Transverse colon (tissue), 4 donors: ENCODE data around the gene UBE2S. TPM values are rescaled to one million over a fixed set of nuclear protein-coding genes. Genes with fewer than 3 reads are reported as not detected.
"Not testable (repeated sequence)": the region's sequence is repeated elsewhere in the genome, so short reads cannot be mapped to it uniquely, and the experiment has no call there.

Experiments used
- DNase-seq: peaks from one replicate; pipeline ENCODE4 v3.0.0-alpha.2; 2019
- H3K27ac ChIP-seq, 4 donors: fragments of 200-600 bp; sonication (generic); 2 replicates each; pipeline ENCODE4 v1.5.1; 2016 to 2018; ENCODE audit warnings: inconsistent platforms in 4 of 4
- H3K27me3 ChIP-seq: fragments of 200-600 bp; sonication (generic); 2 replicates; pipeline ENCODE4 v1.5.1; 2017; ENCODE audit warnings: inconsistent platforms
- H3K36me3 ChIP-seq, 4 donors: fragments of 200-600 bp; sonication (generic); 2 replicates each; pipeline ENCODE4 v1.5.1; 2017 to 2019; ENCODE audit warnings: inconsistent platforms in 4 of 4
- H3K4me1 ChIP-seq, 4 donors: fragments of 200-600 bp; sonication (generic); 2 replicates each; pipeline ENCODE4 v1.5.1; 2017 to 2020; ENCODE audit warnings: inconsistent platforms in 4 of 4
- H3K4me3 ChIP-seq, 4 donors: fragments of 200-600 bp; sonication (generic); 1 replicate in 1 of 4; 2 replicates in 3 of 4; pipeline versions ENCODE4 v1.5.1 to v1.6.1; 2017 to 2019; ENCODE audit warnings: inconsistent platforms in 4 of 4
- H3K9me3 ChIP-seq, 2 donors: fragments of 200-600 bp; sonication (generic); 2 replicates each; pipeline ENCODE4 v1.5.1; 2017 to 2019; ENCODE audit warnings: inconsistent platforms in 2 of 2
- CTCF ChIP-seq, 5 experiments: fragments of 200-600 bp in 3 of 5; fragments of 450-650 bp in 2 of 5; sonication (generic) in 3 of 5; IDR thresholded peaks; 1 replicate in 2 of 5; 2 replicates in 3 of 5; pipeline ENCODE4 v1.5.1; 2016 to 2017; ENCODE audit warnings: antibody characterized with exemption in 5 of 5, inconsistent platforms in 3 of 5, mild to moderate bottlenecking in 2 of 5, moderate library complexity in 1 of 5
- EP300 ChIP-seq: sonication (generic); formaldehyde crosslinking; IDR thresholded peaks from one replicate; pipeline ENCODE4 v1.6.1; 2017; ENCODE audit warnings: antibody characterized with exemption, low read depth
- POLR2A ChIP-seq: fragments of 450-650 bp; IDR thresholded peaks from one replicate; pipeline ENCODE4 v1.6.1; 2016; ENCODE audit warnings: antibody characterized with exemption, mild to moderate bottlenecking, moderate library complexity
- POLR2AphosphoS5 ChIP-seq, 3 donors: sonication (generic); formaldehyde crosslinking; IDR thresholded peaks; one replicate each; pipeline ENCODE4 v1.6.1; 2016; ENCODE audit warnings: antibody characterized with exemption in 3 of 3
- WGBS, 2 donors: methylation state at CpG; one replicate each; pipeline ENCODE4 v1.1.5; 2018; ENCODE audit warnings: low coverage in 1 of 2; 5-methylcytosine and 5-hydroxymethylcytosine counted together
- in situ Hi-C, 4 donors: fragments of 200-750 bp; cut with MboI; loops; one replicate each; pipeline versions ENCODE4 v1.15.0 to v1.15.1; 2017; ENCODE audit warnings: low sequenced_read_pairs in 3 of 4, low pct_ligation_motif_present in 1 of 4, low pct_unique_long_range_greater_than_20kb in 1 of 4
- intact Hi-C: fragments of 100-400 bp; cut with DNase I; formaldehyde crosslinking; loops from one replicate; pipeline ENCODE4 v1.15.1; 2023; ENCODE audit warnings: low total_unique reads
- total RNA-seq, 4 donors: library from RNA; depleted of rRNA; stranded (reverse); fragments of >200 nt; gene quantifications; one replicate each; pipeline ENCODE4 v1.1.0, GENCODE V29; 2016

The UBE2S gene
- total RNA-seq, 4 donors from 2014 or later = 12.4 to 40.8 (median 18.1) TPM

DNA sequence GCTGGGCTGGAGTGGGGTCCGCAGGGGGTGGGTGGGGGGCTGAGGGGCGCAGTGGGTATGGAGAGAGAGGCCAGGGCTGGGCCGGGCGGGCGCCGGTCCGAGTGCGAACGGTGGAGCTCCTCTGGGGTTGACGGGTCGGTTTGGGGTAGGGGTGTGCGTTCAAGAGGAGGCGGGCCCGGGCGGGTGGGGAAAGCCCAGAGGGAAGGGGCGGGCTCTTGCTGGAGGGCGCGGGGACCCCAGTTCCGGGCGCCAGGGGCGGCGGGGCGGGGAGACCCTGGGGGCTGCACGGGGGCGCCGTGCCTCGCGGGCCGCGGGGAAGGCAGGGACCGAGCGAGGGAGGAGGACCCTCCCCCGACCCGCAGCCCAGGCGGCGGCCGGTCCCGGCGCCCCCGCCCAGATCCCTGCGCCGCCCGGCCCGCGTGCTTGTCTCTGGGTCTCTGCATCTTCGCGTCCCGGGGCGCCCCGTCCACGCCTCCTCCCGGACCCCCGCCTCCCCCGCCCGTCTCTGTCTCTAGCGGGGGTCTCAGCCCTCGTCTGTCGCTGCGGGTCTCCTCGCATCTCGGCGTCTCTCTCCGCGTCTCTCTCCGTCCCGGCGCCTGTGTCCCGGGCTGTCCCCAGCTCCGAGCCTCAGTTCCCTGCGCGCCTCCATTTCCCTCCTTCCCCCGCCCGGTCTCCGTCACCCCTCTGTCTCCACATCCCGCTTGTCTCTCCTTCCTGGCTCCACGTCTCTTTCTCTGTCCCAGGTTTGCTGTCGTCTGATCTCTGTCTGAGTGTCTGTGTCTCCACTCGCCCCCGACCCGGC is 43.8 kb upstream of the UBE2S start:
- WGBS, 2 donors = 3% methylated on average over 54 of the region's 80 CpGs; no CpG with 5 or more reads in 1 of the 2 donors
- Histone ChIP-seq H3K4me1 (peaks cover 6 to 20% (median 16%) of the 10 kb centered on the region in 4 donors), H3K27me3 (peaks cover 37% of the 10 kb centered on the region), H3K9me3 (no peaks in the 10 kb centered on the region), H3K36me3 (no peaks in the 10 kb centered on the region), H3K4me3 (peak overlapping the region in 2 of 4 donors; percentile 1 to 32), H3K27ac (no peak overlapping the region)
- no peak for TF ChIP-seq EP300
- TF ChIP-seq POLR2AphosphoS5 (IDR thresholded peaks at IDR 0.05) = no peak
- TF ChIP-seq POLR2A = no peak
- no peak for TF ChIP-seq CTCF (IDR thresholded peaks at IDR 0.05)
- intact Hi-C loops (loop anchor here (1.0 kb wide), 1 partner anchor 69 kb away; no protein-coding TSS in a partner anchor), in situ Hi-C loops (no loop called here)
- no peak for DNase-seq

DNA sequence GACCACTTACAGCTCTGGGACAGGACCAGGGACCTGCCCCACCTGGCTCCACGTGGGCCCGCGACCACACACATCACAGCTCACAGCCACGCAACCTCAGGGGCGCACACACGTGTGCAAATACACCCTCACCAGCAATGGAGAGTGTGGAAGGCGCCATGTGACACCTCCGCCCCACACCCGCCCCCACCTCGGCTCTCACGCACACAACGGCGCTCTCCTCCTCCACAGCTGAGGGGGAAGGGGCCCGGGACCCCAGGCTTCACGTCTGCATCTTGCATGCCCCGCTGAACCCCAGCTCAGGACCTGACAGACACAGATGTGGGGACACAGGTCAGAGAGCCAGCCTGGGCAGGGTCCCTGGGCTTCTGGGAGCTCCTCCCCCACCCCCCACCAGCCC is 41.9 kb upstream of the UBE2S start:
- Histone ChIP-seq H3K27me3 (peaks cover 53% of the 10 kb centered on the region), H3K27ac (no peak overlapping the region), H3K4me3 (no peak overlapping the region), H3K36me3 (no peaks in the 10 kb centered on the region), H3K4me1 (peaks cover 6 to 20% (median 16%) of the 10 kb centered on the region in 4 donors), H3K9me3 (no peaks in the 10 kb centered on the region)
- in situ Hi-C loops = no loop called here
- DNase-seq = no peak
- TF ChIP-seq CTCF (IDR thresholded peaks at IDR 0.05) (no peak), POLR2AphosphoS5 (IDR thresholded peaks at IDR 0.05) (no peak), EP300 (no peak), POLR2A (no peak)
- 47% methylated on average over 16 of the region's 16 CpGs; no CpG with 5 or more reads in 1 of the 2 donors for WGBS, 2 donors
- intact Hi-C loops = no loop called here

GRCh38 chr19:55448175-55448490 is 40.5 kb upstream of the UBE2S start:
- H3K9me3 ChIP-seq, H3K4me3 ChIP-seq, H3K27ac ChIP-seq, intact Hi-C loops, in situ Hi-C loops, DNase-seq, H3K36me3 ChIP-seq: not testable (repeated sequence)
- peaks cover 6 to 20% (median 16%) of the 10 kb centered on the region in 4 donors for H3K4me1 ChIP-seq
- 78 to 80% methylated on average over 2 to 5 of the region's 5 CpGs for WGBS, 2 donors
- peaks cover 67% of the 10 kb centered on the region for H3K27me3 ChIP-seq

GRCh38 chr19:55447421-55448174 is 40.0 kb upstream of the UBE2S start:
- no peak for TF ChIP-seq POLR2A
- TF ChIP-seq POLR2AphosphoS5 (IDR thresholded peaks at IDR 0.05) = no peak
- TF ChIP-seq EP300 = no peak
- no peak for TF ChIP-seq CTCF (IDR thresholded peaks at IDR 0.05)
- in situ Hi-C loops (no loop called here), intact Hi-C loops (no loop called here)
- H3K27me3 ChIP-seq = peaks cover 69% of the 10 kb centered on the region
- no peak overlapping the region for H3K27ac ChIP-seq
- H3K4me3 ChIP-seq = no peak overlapping the region
- no peaks in the 10 kb centered on the region for H3K9me3 ChIP-seq
- H3K4me1 ChIP-seq = peaks cover 6 to 20% (median 15%) of the 10 kb centered on the region in 4 donors
- H3K36me3 ChIP-seq = no peaks in the 10 kb centered on the region
- DNase-seq = no peak
- 32 to 60% methylated on average over 1 to 16 of the region's 16 CpGs for WGBS, 2 donors
